Measurements from ENCODE around the gene PDIK1L.

Gene PDIK1L

GRCh38 chr1:26171084-26172072, 59.8 kb downstream of the PDIK1L start, which contains the start of gene ZNF593OS:
ZNF593OS (minus strand) TSS chr1:26171832; CDS start chr1:26171661, 171 bp downstream.
- no peak for DNase-seq (ENCODE audit: low read depth)

Measured in GM04504 (cell line).